Measurements from ENCODE around the gene SH3D21. TPM values are rescaled to one million over a fixed set of nuclear protein-coding genes. Genes with fewer than 3 reads are reported as not detected.
A peak's percentile ranks its signal among the peaks of the same experiment; 100 is the strongest.

Gene SH3D21
- total and polyA plus RNA-seq, 10 donors = 1.7 to 9.4 (median 4.0) TPM

GRCh38 chr1:36274201-36274600, 32.0 kb upstream of the SH3D21 start:
- Histone ChIP-seq H3K27ac (no peak overlapping the region), H3K4me1 (peaks cover 0 to 43% (median 12%) of the 10 kb centered on the region in 6 donors), H3K4me3 (no peak overlapping the region), H3K36me3 (peaks cover 0 to 73% (median 14%) of the 10 kb centered on the region in 6 donors), H3K27me3 (replicated peaks in 1 of 7) (no peaks in the 10 kb centered on the region), H3K9me3 (no peaks in the 10 kb centered on the region)
- no peak for TF ChIP-seq POLR2AphosphoS5 (IDR thresholded peaks at IDR 0.05)
- no peak for DNase-seq
- 92 to 97% (median 95%) methylated on average over 1 of the region's 1 CpG for WGBS, 5 donors
- intact Hi-C loops (cut with DNase I; ENCODE audit: low total_unique reads) = no loop called here

DNA sequence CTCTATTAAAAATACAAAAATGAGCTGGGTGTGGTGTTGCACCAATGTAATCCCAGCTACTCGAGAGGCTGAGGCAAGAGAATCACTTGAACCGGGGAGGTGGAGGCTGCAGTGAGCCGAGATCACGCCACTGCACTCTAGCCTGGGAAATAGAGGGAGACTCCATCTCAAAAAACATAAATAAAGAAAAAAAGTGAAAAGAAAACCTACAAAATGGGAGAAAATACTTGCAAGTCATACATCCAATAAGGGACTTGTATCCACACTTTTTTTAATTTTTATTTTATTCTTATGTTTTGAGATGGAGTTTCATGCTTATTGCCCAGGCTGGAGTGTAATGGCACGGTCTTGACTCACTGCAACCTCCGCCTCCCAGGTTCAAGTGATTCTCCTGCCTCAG, 29.5 kb upstream of the SH3D21 start:
- intact Hi-C loops (cut with DNase I; ENCODE audit: low total_unique reads) = no loop called here
- H3K4me1 ChIP-seq = peaks cover 0 to 54% (median 22%) of the 10 kb centered on the region in 6 donors
- H3K27me3 ChIP-seq (replicated peaks in 1 of 7) = no peaks in the 10 kb centered on the region
- no peak for TF ChIP-seq POLR2A (IDR thresholded peaks at IDR 0.05)
- TF ChIP-seq, protein P1, sequence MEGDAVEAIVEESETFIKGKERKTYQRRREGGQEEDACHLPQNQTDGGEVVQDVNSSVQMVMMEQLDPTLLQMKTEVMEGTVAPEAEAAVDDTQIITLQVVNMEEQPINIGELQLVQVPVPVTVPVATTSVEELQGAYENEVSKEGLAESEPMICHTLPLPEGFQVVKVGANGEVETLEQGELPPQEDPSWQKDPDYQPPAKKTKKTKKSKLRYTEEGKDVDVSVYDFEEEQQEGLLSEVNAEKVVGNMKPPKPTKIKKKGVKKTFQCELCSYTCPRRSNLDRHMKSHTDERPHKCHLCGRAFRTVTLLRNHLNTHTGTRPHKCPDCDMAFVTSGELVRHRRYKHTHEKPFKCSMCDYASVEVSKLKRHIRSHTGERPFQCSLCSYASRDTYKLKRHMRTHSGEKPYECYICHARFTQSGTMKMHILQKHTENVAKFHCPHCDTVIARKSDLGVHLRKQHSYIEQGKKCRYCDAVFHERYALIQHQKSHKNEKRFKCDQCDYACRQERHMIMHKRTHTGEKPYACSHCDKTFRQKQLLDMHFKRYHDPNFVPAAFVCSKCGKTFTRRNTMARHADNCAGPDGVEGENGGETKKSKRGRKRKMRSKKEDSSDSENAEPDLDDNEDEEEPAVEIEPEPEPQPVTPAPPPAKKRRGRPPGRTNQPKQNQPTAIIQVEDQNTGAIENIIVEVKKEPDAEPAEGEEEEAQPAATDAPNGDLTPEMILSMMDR (IDR thresholded peaks at IDR 0.05 in 8 of 11, conservative IDR thresholded peaks at IDR 0.05 in 3 of 11) = no peak
- TF ChIP-seq POLR2AphosphoS5 (IDR thresholded peaks at IDR 0.05) = no peak
- no peak overlapping the region for H3K27ac ChIP-seq
- WGBS, 5 donors = 94 to 98% (median 97%) methylated on average over 6 of the region's 6 CpGs
- peaks cover 0 to 59% (median 11%) of the 10 kb centered on the region in 6 donors for H3K36me3 ChIP-seq
- no peak for DNase-seq
- no peaks in the 10 kb centered on the region for H3K9me3 ChIP-seq
- no peak overlapping the region for H3K4me3 ChIP-seq

GRCh38 chr1:36279110-36279788, 26.9 kb upstream of the SH3D21 start:
- intact Hi-C loops (cut with DNase I; ENCODE audit: low total_unique reads) = no loop called here

DNA sequence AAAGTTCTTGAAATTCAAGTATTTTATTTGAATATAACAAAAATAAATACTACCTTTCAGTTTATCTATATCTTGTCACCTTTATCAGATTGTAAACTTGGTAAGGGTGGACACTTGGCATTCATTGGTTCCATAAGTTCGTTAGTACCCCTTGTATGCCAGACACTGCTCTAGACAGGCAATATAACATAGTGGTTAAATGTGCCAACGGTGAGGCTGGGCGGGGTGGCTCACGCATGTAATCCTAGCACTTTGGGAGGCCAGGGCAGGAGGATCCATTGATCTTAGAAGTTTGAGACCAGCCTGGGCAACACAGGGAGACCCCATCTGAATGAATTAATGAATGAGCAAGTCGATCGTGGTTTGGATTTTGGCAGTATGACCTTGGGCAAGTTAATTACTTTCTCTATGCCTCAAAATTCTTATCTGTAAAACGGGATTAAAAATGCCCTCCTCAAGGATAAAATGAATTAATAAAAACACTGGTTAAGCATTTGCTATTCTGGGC, 26.3 kb upstream of the SH3D21 start:
- no peak for TF ChIP-seq POLR2AphosphoS5 (IDR thresholded peaks at IDR 0.05)
- no peak for TF ChIP-seq POLR2A (IDR thresholded peaks at IDR 0.05)
- TF ChIP-seq, protein P1 (IDR thresholded peaks at IDR 0.05 in 8 of 11, conservative IDR thresholded peaks at IDR 0.05 in 3 of 11) = no peak
- no peak for DNase-seq
- peak overlapping the region in 4 of 8 donors; percentile 12 to 48 (median 28) for H3K27ac ChIP-seq
- peaks cover 0 to 59% (median 20%) of the 10 kb centered on the region in 6 donors for H3K36me3 ChIP-seq
- H3K9me3 ChIP-seq = no peaks in the 10 kb centered on the region
- no peak overlapping the region for H3K4me3 ChIP-seq
- no peaks in the 10 kb centered on the region for H3K27me3 ChIP-seq (replicated peaks in 1 of 7)
- intact Hi-C loops (cut with DNase I; ENCODE audit: low total_unique reads) = loop anchor here (10.0 kb wide), 1 partner anchor 125 kb away; the partner anchor contains the start of gene MAP7D1
- H3K4me1 ChIP-seq = peaks cover 0 to 48% (median 22%) of the 10 kb centered on the region in 6 donors
- WGBS, 5 donors = 81 to 86% (median 84%) methylated on average over 7 of the region's 7 CpGs

More at GRCh38 chr1:36279110-36279788, 26.9 kb upstream of the SH3D21 start:
- 53 to 83% (median 62%) methylated on average over 2 of the region's 2 CpGs for WGBS, 5 donors
- TF ChIP-seq, protein P1 (IDR thresholded peaks at IDR 0.05 in 8 of 11, conservative IDR thresholded peaks at IDR 0.05 in 3 of 11) = no peak
- no peak for TF ChIP-seq POLR2AphosphoS5 (IDR thresholded peaks at IDR 0.05)
- TF ChIP-seq POLR2A (IDR thresholded peaks at IDR 0.05) = no peak
- no peak overlapping the region for H3K4me3 ChIP-seq
- no peak for DNase-seq
- H3K36me3 ChIP-seq = peaks cover 0 to 59% (median 17%) of the 10 kb centered on the region in 6 donors
- no peaks in the 10 kb centered on the region for H3K27me3 ChIP-seq (replicated peaks in 1 of 7)
- no peaks in the 10 kb centered on the region for H3K9me3 ChIP-seq
- peak overlapping the region in 3 of 8 donors; percentile 12 to 48 (median 28) for H3K27ac ChIP-seq
- H3K4me1 ChIP-seq = peaks cover 0 to 42% (median 22%) of the 10 kb centered on the region in 6 donors

Data from spleen (tissue), 11 donors.